K562 (cell line): Measurements from ENCODE around the gene KIRREL1. TPM values are rescaled to one million over a fixed set of nuclear protein-coding genes. Genes with fewer than 3 reads are reported as not detected.

Source experiments
- ATAC-seq: fragments of 200-7000 bp; cut with Tn5 transposase; 3 replicates; pipeline ENCODE4 v1.9.1; 2020; ENCODE audit warnings: moderate library complexity
- BruUV-seq: library from RNA; stranded (reverse); fragments of 400-500 nt; replicated peaks from 2 replicates; lab custom pipeline; 2021; lab: Mats Ljungman, UMichigan
- CTCF ChIA-PET: fragments of 300-600 bp; formaldehyde crosslinking; extraction: SDS; loops from one replicate; lab custom pipeline; 2021; ENCODE audit warnings: low intra/inter-chr PET ratio; lab: Yijun Ruan, JAX
- POLR2A ChIA-PET: fragments of 300-600, 350-650 bp; sonication (Branson Sonifier 250); formaldehyde crosslinking; extraction: SDS; loops from one replicate; lab custom pipeline; 2021; ENCODE audit warnings: antibody characterized with exemption, inconsistent platforms; lab: Yijun Ruan, JAX
- DNase-seq, 4 experiments: peaks; one replicate each; pipeline versions ENCODE4 v3.0.0 to v3.0.0-alpha.2; 2011 to 2018; ENCODE audit warnings: low spot score in 3 of 4, mixed read lengths in 3 of 4; ENCODE audit errors: extremely low read depth in 1 of 4
- FAIRE-seq: peaks from 2 replicates; lab custom pipeline; 2011; peaks lifted over from hg19 to GRCh38; lab: Jason Lieb, UNC
- H2AFZ ChIP-seq: 2 replicates; pipeline ENCODE4 v1.6.0; 2011; ENCODE audit warnings: low read depth, low read length, control low read depth, inconsistent platforms
- H3K27ac ChIP-seq: fragments of 200-600 bp; 3 replicates; pipeline ENCODE4 v1.8.0; 2011; ENCODE audit warnings: low read depth, mild to moderate bottlenecking, control low read depth, inconsistent platforms, low read length, moderate library complexity, mixed read lengths; ENCODE audit errors: extremely low read depth
- H3K27me3 ChIP-seq, 2 experiments: fragments of 300-600 bp in 1 of 2; 2 replicates in 1 of 2; 3 replicates in 1 of 2; pipeline versions ENCODE4 v1.6.0 to v1.8.0; 2011; ENCODE audit warnings: inconsistent platforms in 2 of 2, low read length in 2 of 2, mild to moderate bottlenecking in 1 of 2, mixed read lengths in 1 of 2, moderate library complexity in 1 of 2; ENCODE audit not compliant: control insufficient read depth in 2 of 2, insufficient read depth in 2 of 2
- H3K36me3 ChIP-seq: fragments of 300-600 bp; 3 replicates; pipeline ENCODE4 v1.8.0; 2011; ENCODE audit warnings: mild to moderate bottlenecking, low read length, inconsistent platforms; ENCODE audit not compliant: control insufficient read depth, insufficient read depth
- H3K4me1 ChIP-seq, 2 experiments: fragments of 200-600 bp in 1 of 2; replicated peaks in 1 of 2; 2 replicates in 1 of 2; 3 replicates in 1 of 2; pipeline versions ENCODE4 v1.5.1 to v1.8.0; 2011; ENCODE audit warnings: inconsistent platforms in 2 of 2, low read length in 2 of 2, mild to moderate bottlenecking in 1 of 2, mixed read lengths in 1 of 2, moderate library complexity in 1 of 2; ENCODE audit not compliant: control insufficient read depth in 2 of 2, insufficient read depth in 2 of 2
- H3K4me2 ChIP-seq: 2 replicates; pipeline ENCODE4 v1.6.1; 2011; ENCODE audit warnings: low read length, control low read depth, inconsistent platforms, mixed read lengths; ENCODE audit not compliant: insufficient read depth
- H3K4me3 ChIP-seq: fragments of 200-600 bp; sonication (generic), shearing (Covaris generic); 2 replicates; pipeline ENCODE4 v1.5.1; 2016; ENCODE audit warnings: control low read depth, inconsistent platforms
- H3K79me2 ChIP-seq: fragments of 200-600 bp; 3 replicates; pipeline ENCODE4 v1.8.0; 2011; ENCODE audit warnings: low read length, inconsistent platforms; ENCODE audit not compliant: control insufficient read depth, insufficient read depth
- H3K9ac ChIP-seq, 2 experiments: 2 replicates each; pipeline versions ENCODE4 v1.6.0 to v1.6.1; 2011; ENCODE audit warnings: low read depth in 2 of 2, low read length in 2 of 2, control low read depth in 1 of 2, inconsistent platforms in 1 of 2, mild to moderate bottlenecking in 1 of 2, mixed read lengths in 1 of 2; ENCODE audit not compliant: insufficient read depth in 1 of 2
- H3K9me1 ChIP-seq: one replicate; pipeline ENCODE4 v1.6.0; 2011; ENCODE audit warnings: inconsistent platforms, mild to moderate bottlenecking, low read length, moderate library complexity; ENCODE audit not compliant: control insufficient read depth, insufficient read depth
- H3K9me3 ChIP-seq: replicated peaks from 2 replicates; pipeline ENCODE4 v1.5.1; 2011; ENCODE audit warnings: low read depth, low read length, inconsistent platforms; ENCODE audit not compliant: control insufficient read depth, insufficient read depth
- H4K20me1 ChIP-seq: replicated peaks from 2 replicates; pipeline ENCODE4 v1.6.1; 2011; ENCODE audit warnings: low read length, inconsistent platforms, mixed read lengths; ENCODE audit not compliant: control insufficient read depth, insufficient read depth
- ARHGAP35 ChIP-seq: fragments of 450-650 bp; IDR thresholded peaks from 2 replicates; pipeline ENCODE4 v1.6.1; 2018; ENCODE audit not compliant: partially characterized antibody
- ARNT ChIP-seq, 2 experiments: fragments of 450-650 bp; IDR thresholded peaks; 2 replicates each; pipeline ENCODE4 v1.6.1; 2016; ENCODE audit warnings: mild to moderate bottlenecking in 1 of 2
- NFIX ChIP-seq: fragments of 250-450 bp; sonication (Bioruptor Pico); IDR thresholded peaks from 2 replicates; pipeline ENCODE4 v1.4.0; 2020; ENCODE audit warnings: low read depth, mild to moderate bottlenecking, moderate library complexity
- SP1 ChIP-seq: sonication (generic); formaldehyde crosslinking; IDR thresholded peaks from 2 replicates; pipeline ENCODE4 v1.8.1; 2022; ENCODE audit warnings: mild to moderate bottlenecking, missing genetic modification reagents
- YY1 ChIP-seq, 3 experiments: IDR thresholded peaks; 2 replicates each; pipeline ENCODE4 v1.6.1; 2011; ENCODE audit warnings: low read length in 2 of 3, mild to moderate bottlenecking in 2 of 3, moderate library complexity in 2 of 3, borderline replicate concordance in 1 of 3, control low read depth in 1 of 3, low read depth in 1 of 3; ENCODE audit not compliant: insufficient read depth in 3 of 3, insufficient replicate concordance in 2 of 3, control insufficient read depth in 1 of 3, insufficient read length in 1 of 3; ENCODE audit errors: extremely low read depth in 1 of 3
- ZBTB1 ChIP-seq: sonication (generic); formaldehyde crosslinking; IDR thresholded peaks from 2 replicates; pipeline ENCODE4 v1.8.1; 2023; ENCODE audit warnings: missing genetic modification reagents, low read depth, mild to moderate bottlenecking, borderline replicate concordance
- ZNF583 ChIP-seq: fragments of 250-450 bp; sonication (Bioruptor Pico); IDR thresholded peaks from 2 replicates; pipeline ENCODE4 v1.4.0; 2020
- WGBS: fragments of 100-300 bp; shearing (Covaris generic); methylation state at CpG from one replicate; pipeline ENCODE4 v1.1.6; 2016; ENCODE audit warnings: low coverage, mixed read lengths; ENCODE audit not compliant: insufficient coverage; ENCODE audit errors: missing lambda C conversion rate; 5-methylcytosine and 5-hydroxymethylcytosine counted together
- in situ Hi-C: fragments of 300-500 bp; cut with MboI; formaldehyde crosslinking; loops from 4 replicates; pipeline ENCODE4 v1.15.0; 2018; ENCODE audit warnings: inconsistent platforms, mixed read lengths
- intact Hi-C: fragments of 100-400 bp; cut with micrococcal nuclease; formaldehyde crosslinking; loops from 2 replicates; pipeline ENCODE4 v1.14.2; 2022
- polyA plus RNA-seq, 8 experiments: library from polyadenylated mRNA; depleted of rRNA in 4 of 8; stranded (reverse) in 5 of 8; unstranded in 3 of 8; fragments of >200 nt; fragmentation: Nextera tagmentation in 2 of 8; fragmentation: Illumina TruSeq in 1 of 8; extraction: Ambion mirVana in 2 of 8; extraction: Trizol in 1 of 8; gene quantifications; 2 replicates each; pipeline versions ENCODE4 v1.2.1 to v1.2.3, GENCODE V29; 2011 to 2014; ENCODE audit warnings: inconsistent platforms in 1 of 8, missing spikeins in 1 of 8
- total RNA-seq, 7 experiments: library from RNA; depleted of rRNA in 6 of 7; stranded (reverse); fragments of >200 nt in 6 of 7; fragmentation: Illumina TruSeq in 2 of 7; extraction: Trizol in 2 of 7; gene quantifications; 2 replicates each; pipeline versions ENCODE4 v1.2.1 to v1.2.3, GENCODE V29; 2011 to 2021; ENCODE audit warnings: low replicate concordance in 1 of 7
- TF ChIP-seq, protein P1 (sequence below): sonication (generic); formaldehyde crosslinking; IDR thresholded peaks from 2 replicates; pipeline ENCODE4 v1.8.1; 2022; ENCODE audit warnings: missing genetic modification reagents
- TF ChIP-seq, protein P2 (sequence below): fragments of 450-650 bp; formaldehyde crosslinking; IDR thresholded peaks from 2 replicates; pipeline ENCODE4 v1.4.0; 2020; ENCODE audit warnings: mild to moderate bottlenecking, mixed read lengths
- TF ChIP-seq, protein P3 (sequence below): sonication (generic); formaldehyde crosslinking; IDR thresholded peaks from 2 replicates; pipeline ENCODE4 v1.9.0; 2022; ENCODE audit warnings: mild to moderate bottlenecking, missing genetic modification reagents

The KIRREL1 gene
- total and polyA plus RNA-seq, 9 of the 15 experiments (the other 6 are each of a cell fraction or from before 2014, with no cell fraction given) = under 0.01 to 0.22 (median 0.03) TPM; not detected in 3

DNA sequence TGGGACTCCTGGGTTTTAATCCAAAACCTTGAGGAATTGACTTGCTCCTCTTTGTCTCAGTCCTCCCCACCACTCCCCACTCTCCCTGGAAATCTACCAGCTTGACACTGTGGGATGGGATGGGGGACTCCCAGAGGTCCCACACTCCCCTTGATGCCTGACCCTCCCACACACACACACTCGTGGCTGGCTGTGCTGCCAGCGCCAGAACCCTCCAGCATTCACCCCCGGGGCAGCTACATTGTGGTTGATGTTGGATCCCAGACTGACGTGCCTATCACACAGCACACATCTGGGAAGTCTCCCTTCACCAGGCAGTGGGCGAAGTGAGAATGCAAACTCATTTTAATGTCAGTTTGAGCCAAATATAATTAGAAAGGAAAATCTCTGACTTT is 10.0 kb downstream of the KIRREL1 start:
- no peak overlapping the region for H3K4me2 ChIP-seq
- ChIA-PET CTCF (no interaction called here), POLR2A (interaction anchor here (0.6 kb wide), 1 partner anchor 901 kb away, joined by 3 read pairs; no protein-coding TSS in a partner anchor)
- no peak overlapping the region for H3K4me3 ChIP-seq
- no peak overlapping the region for H2AFZ ChIP-seq
- H3K27me3 ChIP-seq = peaks cover 3 to 18% of the 10 kb centered on the region in 2 experiments; a peak in 4 of 5 replicates
- no peak overlapping the region; a peak in 1 of 4 replicates for H3K9ac ChIP-seq
- peaks cover 3% of the 10 kb centered on the region; the same call in 1 of the 2 replicates for H4K20me1 ChIP-seq
- H3K4me1 ChIP-seq = no peaks in the 10 kb centered on the region
- 2% methylated on average over 5 of the region's 5 CpGs for WGBS
- DNase-seq = no peak
- H3K79me2 ChIP-seq = no peaks in the 10 kb centered on the region
- no peak for ATAC-seq
- TF ChIP-seq, protein P1, sequence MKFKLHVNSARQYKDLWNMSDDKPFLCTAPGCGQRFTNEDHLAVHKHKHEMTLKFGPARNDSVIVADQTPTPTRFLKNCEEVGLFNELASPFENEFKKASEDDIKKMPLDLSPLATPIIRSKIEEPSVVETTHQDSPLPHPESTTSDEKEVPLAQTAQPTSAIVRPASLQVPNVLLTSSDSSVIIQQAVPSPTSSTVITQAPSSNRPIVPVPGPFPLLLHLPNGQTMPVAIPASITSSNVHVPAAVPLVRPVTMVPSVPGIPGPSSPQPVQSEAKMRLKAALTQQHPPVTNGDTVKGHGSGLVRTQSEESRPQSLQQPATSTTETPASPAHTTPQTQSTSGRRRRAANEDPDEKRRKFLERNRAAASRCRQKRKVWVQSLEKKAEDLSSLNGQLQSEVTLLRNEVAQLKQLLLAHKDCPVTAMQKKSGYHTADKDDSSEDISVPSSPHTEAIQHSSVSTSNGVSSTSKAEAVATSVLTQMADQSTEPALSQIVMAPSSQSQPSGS (CRISPR knock-in tag) = no peak
- no peak for TF ChIP-seq SP1
- TF ChIP-seq ARNT (IDR thresholded peaks at IDR 0.05) = no peak
- TF ChIP-seq, protein P2, sequence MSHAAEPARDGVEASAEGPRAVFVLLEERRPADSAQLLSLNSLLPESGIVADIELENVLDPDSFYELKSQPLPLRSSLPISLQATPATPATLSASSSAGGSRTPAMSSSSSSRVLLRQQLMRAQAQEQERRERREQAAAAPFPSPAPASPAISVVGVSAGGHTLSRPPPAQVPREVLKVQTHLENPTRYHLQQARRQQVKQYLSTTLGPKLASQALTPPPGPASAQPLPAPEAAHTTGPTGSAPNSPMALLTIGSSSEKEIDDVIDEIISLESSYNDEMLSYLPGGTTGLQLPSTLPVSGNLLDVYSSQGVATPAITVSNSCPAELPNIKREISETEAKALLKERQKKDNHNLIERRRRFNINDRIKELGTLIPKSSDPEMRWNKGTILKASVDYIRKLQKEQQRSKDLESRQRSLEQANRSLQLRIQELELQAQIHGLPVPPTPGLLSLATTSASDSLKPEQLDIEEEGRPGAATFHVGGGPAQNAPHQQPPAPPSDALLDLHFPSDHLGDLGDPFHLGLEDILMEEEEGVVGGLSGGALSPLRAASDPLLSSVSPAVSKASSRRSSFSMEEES (CRISPR knock-in tag) = no peak
- no peak for TF ChIP-seq ZNF583 (CRISPR knock-in tag)
- TF ChIP-seq ZBTB1 = no peak
- TF ChIP-seq YY1 (IDR thresholded peaks at IDR 0.05; ENCODE audit: borderline replicate concordance in 1 of 3, control insufficient read depth in 1 of 3, extremely low read depth in 1 of 3, insufficient read depth in 3 of 3, insufficient read length in 1 of 3, insufficient replicate concordance in 2 of 3, low read depth in 1 of 3, low read length in 2 of 3) = no peak
- TF ChIP-seq, protein P3, sequence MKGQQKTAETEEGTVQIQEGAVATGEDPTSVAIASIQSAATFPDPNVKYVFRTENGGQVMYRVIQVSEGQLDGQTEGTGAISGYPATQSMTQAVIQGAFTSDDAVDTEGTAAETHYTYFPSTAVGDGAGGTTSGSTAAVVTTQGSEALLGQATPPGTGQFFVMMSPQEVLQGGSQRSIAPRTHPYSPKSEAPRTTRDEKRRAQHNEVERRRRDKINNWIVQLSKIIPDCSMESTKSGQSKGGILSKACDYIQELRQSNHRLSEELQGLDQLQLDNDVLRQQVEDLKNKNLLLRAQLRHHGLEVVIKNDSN (CRISPR knock-in tag) = no peak
- TF ChIP-seq ARHGAP35 = no peak
- no peak for TF ChIP-seq NFIX (CRISPR knock-in tag)
- H3K9me1 ChIP-seq = no peaks in the 10 kb centered on the region
- intact Hi-C loops = no loop called here
- in situ Hi-C loops = loop anchor here (10.0 kb wide), 1 partner anchor 91 kb away; no protein-coding TSS in a partner anchor
- no peaks in the 10 kb centered on the region for H3K9me3 ChIP-seq
- BruUV-seq = no TSS peak
- H3K27ac ChIP-seq = no peak overlapping the region
- no peaks in the 10 kb centered on the region for H3K36me3 ChIP-seq
- FAIRE-seq = no peak
